Measurements from ENCODE around the gene MEX3B.

Gene MEX3B

DNA sequence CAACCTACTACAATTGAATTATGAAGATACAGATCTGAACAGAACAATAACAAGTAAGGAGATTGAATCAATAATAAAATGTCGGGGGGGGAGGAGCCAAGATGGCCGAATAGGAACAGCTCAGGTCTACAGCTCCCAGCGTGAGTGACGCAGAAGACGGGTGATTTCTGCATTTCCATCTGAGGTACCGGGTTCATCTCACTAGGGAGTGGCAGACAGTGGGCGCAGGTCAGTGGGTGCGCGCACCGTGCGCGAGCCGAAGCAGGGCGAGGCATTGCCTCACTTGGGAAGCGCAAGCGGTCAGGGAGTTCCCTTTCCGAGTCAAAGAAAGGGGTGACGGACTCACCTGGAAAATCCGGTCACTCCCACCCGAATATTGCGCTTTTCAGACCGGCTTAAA lies 50.7 kb downstream of the MEX3B start:
- peak; percentile 46 for DNase-seq

DNA sequence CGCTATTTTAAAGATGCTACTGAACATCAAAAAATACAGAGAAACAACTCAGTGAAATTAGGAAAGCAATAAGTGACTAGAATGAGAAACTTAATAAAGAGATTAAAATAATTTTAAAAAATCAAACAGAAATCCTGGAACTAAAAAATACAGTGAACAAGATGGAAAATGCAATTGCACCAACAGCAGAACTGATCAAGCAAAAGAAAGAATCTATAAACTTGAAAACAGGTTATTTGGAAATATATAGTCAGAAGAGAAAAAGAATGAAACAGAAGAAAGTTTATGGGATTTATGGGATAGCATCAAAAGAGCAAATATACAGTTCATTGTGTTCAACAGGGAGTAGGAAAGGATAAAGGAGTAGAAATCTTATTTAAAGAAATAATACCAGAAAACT lies 53.3 kb downstream of the MEX3B start:
- DNase-seq = no peak
